ENCODE results near the gene ERP27.

Gene ERP27

DNA sequence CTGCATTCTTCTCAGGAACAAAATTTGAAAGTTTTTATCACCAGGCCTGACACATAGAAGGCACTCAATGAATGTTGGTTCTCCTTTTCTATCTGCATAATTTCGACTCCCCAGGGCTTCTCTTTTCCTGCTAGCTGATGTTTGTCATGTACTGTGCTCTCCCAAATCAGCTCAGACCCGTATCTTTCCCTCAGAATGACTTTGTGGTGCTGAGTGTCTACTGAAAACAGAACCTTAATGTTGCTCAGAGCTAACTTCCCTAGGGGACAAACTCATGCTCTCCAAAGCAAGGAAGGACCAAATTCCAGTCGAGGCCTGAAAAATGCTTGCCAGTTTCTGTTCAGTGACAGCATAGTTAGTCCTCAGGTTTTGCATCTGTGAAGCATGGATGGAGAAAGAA is 21.1 kb upstream of the ERP27 start:
- DNase-seq = no peak

DNA sequence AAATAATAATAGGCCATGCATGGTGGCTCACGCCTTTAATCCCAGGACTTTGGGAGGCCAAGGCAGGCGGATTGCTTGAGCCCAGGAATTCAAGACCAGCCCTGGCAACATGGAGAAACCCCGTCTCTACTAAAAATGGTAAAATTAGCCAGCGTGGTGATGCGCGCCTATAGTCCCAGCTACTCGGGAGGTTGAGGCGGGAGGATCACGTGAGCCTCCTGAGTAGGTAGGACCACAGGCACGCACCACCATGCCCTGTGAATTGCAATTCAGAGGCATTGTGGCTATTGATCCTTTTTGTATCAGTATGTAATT is 20.7 kb upstream of the ERP27 start:
- no peak for DNase-seq

DNA sequence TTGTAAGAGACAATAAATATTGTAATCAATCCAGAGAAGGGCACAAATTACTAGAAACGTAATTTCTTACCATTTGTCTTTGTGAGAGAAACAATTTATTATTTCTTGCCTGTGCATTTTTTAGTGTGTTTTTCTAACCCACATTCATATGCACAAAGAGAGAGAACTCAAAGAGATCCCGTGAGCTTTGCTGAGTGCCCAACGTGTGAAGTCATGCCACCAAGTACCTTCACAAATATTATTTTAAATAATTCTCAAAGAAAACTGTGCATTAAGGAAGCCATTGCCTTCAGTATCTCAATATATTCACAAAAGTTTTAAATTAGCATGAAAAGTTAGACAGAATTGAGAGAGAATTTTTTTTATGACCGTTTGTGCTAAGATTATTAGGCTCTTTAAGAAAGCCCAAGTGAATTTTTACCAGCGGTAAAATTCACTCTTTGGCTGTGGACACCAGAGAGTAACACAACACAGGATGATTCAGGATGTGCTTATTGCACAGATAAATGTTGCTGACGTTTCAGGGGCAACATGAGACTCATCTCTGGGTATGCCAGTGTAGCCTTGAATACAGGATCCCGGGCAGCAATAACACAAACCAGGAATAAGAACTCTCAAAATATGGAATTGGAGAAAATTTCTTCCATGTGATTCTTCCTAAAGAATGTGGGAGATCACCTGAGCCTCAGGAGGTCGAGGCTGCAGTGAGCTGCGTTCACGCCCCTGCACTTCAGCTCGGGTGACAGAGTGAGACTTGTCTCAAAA is 20.2 kb upstream of the ERP27 start:
- no peak for DNase-seq

DNA sequence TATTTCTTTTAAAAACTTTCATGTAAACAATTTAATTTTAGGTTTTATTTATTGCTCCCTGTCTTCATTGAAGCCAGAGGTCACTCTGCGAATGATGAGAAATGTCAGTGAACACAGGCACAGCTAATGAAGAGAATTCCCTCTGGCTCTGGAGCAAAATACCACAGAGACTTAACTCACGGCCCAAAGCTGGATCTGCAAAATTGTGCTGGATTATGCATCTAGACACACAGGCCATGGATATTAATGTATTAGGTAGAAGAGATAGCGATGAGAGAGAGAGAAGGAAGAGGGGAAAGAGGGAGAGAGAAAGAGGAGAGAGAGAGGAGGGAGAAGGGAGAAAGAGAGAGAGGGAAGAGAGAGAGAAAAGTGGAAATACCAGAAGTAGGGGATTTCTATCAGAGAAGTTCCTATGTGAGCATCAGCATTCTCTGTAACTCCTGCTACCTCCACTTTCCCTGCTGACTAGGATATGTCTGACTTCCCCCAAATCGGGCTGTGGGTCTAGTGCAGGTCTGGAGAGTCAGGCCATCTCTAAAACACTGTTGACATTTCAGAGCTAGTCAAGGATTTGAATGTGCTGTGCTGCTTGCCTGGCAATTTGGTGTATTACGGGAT is 19.3 kb upstream of the ERP27 start:
- DNase-seq = no peak

DNA sequence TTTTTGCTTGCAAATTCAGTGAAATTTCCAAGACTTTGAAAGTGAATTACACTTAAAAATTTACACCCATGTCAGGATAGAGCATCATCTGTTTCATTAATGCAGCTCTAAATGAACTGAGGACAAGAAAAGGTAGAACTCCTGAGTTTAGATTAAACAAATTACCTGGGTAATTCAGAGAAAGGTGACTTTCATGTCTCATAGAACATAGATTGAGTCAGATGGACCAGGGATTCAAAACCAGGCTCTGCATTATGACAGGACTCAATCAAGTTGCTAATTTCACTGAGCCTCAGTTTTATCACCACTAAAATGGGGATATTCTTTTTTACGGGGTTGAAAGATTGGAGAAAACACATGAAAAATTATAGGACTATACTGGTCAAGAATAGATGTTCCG is 18.6 kb upstream of the ERP27 start:
- DNase-seq = no peak

DNA sequence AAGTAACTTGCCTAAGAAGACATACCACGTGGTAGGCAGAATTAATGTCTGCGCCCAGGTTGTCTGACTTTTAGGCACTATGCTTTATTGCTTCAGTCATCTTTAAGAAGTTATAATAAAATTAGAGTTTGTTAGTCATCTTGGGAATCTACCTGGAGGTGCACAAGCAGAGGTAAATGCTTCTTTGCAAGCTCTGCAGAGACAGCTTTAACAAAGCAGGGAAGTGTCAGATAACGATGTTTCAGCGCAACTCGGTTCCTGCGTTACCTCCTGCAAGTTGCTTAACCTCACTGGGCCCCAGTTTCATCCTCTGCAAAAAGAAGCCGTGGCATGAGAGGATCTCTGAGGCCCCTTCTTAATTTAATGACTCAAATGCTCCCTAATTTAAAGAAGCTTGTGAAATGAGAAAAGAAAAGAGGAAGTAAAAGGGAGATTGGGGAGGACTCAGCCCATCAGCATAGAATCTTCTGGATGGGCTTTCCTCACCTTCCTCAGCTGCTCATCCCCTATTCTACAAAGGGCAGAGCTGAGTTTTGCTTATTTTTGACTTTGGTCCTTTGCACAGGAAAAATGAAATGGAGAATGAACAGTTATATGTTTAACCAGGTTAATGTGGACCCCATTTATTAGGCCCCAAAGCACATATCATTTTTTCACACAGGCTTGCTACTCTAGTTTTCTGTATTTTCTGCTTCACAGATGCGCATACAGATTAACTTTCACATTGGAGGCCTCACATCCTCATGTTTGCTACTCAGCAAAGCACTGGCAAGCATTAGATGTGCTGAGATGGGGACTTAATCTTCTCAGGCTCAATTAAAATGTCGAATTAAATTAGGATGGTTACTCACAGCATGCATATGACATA is 17.9 kb upstream of the ERP27 start:
- DNase-seq = no peak

DNA sequence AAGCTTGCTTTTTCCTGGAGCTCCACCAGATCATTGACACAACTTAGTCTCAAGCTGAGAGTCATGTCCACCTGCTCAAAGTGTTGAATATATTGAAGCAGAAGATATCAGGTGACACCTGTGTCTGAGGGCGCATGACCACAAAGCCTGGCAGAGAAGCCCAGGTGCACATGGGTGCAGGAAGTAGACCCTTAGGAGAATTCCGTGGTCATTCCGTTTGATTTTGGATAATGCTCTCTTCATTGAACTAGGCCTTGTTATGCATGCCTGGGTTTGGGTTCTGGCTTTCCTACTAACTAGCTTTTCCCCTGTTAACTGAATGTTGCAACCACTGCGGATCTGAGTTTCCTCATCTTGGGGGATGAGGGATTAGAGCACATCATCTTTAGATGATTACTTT is 15.9 kb upstream of the ERP27 start:
- no peak for DNase-seq

DNA sequence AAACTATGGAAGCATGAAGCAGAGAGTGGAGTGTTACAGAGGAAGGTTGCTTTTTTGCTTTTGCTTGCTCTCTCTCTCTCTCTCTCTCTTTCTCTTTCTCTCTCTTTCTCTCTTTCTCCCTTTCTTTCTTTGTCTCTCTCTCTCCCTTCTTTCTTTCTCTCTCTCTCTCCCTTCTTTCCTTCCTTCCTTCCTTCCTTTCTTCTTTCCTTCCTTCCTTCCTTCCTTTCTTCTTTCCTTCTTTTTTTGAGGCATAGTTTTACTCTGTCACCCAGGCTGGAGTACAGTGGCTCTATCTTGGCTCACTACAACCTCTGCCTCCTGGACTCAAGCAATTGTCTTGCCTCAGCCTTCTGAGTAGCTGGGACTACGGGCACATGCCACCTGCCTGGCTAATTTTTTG is 15.4 kb upstream of the ERP27 start:
- no peak for DNase-seq

DNA sequence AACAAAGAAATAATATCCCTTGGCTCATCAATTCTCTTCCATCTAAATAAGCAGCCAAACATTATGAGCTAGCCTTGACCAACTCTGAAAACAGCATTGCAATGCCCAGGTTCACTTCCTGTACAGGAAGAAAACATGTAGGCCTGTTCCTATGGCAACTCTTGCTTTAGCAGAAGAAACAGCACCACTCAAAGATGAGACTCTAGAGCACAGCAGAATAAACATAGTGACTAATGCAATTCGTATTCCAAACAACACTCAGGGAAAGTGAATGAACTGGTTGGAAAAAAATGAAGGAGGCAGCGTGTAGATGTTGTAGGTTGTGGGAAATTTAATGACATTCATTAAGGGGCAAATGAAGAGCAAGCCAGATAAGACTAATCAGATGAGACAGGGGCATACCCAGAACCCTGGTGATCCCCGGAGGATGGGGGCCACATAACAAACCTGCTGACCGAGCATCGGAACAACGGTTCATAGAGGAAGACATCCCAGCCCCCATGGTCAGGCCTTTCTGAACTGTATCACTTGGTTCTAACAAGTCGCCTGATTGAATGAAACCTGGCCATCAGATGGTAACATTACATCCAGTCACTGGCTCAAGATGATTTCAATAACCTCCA is 14.1 kb upstream of the ERP27 start:
- DNase-seq = no peak

DNA sequence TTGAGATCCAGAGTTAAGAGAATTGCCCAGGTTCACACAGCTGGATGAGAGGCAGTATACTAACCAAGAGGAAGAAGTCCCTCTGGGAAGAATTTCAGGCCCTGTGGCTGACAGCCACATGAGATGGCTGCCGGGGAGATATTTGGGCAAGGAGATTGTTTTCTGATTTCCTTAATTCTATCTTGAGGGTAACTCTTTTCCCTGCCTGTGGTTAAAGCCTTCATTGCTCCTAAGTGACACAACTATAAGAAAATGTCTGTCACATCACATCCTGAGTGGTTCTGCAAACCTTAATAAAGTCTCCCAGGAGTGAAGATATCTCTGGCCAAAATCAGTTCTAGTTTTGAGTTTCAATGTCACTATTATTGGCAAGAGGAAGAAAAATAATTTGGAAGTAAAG is 13.5 kb upstream of the ERP27 start:
- DNase-seq = no peak

DNA sequence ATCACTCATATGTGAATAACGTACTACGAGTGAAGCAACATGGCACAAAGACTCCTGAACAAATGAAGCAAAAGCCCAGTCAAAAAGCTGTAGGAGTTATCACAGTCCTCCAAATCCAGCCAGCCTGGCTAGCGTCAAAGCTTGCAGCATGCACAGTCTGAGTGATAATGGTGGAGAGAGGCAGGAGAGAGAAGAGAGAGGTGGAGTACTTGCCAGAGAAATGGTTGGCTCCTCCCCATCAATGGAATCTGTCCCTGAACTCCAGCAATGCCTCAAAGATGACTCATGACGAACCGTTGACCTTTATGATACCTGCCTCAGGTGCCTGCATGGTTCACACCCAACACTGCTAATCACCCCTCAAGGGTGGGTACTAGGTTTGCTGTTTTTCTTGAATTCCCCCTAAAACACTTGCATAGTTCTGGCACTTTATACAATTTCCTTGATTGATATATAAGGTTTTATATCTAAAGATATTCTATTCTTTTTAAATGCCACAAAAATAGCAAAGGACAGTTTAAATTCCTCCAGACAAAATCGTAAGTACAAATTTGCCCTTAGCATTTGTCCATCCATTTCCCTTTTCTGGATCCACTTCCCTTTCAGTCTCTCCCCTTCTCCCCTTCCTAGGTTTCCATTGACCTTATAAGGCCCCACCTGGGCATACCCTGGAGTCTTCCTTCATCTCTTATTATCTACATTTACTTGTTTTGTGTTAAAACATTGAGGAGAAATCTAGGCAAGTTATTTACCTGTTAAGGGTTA is 12.8 kb upstream of the ERP27 start:
- DNase-seq = no peak

DNA sequence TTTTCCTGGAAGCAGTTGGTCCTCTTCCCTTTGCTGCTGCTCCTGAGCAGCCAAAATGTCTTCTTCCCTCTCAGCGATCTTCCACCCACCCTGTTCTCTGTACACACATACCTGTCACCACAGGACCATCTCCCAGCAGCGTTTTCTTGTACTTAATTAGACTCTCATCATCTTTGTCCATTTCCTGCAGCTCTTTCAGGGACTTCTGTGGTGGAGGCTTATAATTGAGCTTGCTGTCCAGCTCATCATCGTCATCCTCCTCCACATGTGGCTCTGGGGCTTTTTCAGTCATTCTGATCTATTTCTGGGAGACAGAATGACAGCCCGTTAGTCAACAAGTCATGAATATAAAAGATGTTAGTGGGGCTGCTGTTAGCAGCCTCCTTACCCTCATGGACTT is 12.1 kb upstream of the ERP27 start:
- DNase-seq = no peak

DNA sequence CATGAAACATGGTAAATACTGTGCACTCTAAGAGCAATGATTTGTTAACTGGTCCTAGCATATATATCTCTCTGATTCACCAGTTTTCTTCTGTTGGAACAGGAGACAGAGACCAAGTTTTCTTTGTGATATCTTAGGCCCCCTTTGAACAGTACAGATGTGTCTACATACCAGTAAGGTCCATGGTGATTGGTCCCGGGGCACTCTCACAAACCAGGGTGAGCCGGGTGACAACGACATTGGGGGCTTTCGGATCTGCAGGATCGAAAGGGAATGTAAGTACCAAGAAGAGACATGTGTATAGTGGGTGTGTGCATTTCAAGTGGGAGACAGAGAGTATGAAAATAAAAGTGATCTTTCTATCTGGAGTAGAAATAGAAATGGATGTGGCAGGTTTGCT is 11.3 kb upstream of the ERP27 start:
- DNase-seq = no peak

DNA sequence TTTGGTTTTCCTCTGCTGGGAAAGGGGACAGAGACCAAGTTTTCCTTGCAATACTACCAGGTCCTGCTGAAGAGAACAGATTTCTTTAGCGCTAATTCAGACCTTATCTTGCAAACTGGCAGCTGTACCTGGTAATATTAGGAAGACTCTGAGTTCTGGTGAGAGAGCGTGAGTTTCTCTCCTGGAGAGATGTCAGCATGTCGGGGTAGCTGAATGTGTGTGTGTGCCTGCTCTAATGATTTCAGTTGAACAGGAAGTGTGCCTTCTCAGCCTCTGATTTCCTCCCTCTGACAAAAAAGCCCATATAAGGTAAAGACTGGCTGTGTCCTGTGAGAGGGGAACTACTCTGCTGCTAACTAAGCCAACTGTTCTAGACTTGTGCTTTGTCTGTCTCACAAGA is 10.3 kb upstream of the ERP27 start:
- DNase-seq = no peak

DNA sequence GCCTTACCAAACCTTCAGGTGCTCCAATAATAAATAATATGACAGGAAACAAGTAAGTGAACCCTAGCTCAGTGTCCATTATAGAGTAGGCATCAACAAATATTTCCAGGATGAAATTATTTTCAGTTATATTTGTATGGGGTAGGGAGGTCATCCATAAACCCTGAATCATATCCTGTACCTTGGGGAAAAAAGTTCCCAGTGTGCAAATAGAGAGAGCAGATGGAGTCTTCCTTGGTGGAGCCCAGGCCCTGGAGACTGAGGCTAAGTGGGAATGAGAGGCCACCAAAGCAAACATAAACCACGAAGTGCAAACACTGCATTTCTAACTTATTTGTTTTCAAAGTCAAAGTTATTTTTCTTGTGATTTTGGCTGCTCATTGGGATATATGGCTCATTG is 8.5 kb upstream of the ERP27 start:
- no peak for DNase-seq

DNA sequence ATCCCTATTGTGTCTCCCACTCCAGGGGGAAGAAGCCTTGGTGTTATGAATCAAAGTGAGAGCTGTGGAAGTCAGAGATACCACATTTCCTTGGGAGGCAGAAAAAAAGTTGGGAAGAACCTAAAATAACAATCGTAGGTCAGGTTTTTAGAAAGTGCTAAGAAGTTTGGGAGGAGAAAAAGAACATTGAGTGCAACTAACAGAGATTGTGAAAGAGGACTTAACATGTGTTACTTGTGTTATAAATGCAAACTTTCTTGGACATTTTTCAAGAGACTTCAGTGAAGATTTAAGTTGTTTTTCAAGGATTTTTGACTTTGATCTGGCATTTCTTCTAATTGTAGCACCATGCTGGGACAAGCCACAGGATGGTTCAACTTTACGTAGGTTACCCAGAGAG is 7.8 kb upstream of the ERP27 start:
- no peak for DNase-seq

DNA sequence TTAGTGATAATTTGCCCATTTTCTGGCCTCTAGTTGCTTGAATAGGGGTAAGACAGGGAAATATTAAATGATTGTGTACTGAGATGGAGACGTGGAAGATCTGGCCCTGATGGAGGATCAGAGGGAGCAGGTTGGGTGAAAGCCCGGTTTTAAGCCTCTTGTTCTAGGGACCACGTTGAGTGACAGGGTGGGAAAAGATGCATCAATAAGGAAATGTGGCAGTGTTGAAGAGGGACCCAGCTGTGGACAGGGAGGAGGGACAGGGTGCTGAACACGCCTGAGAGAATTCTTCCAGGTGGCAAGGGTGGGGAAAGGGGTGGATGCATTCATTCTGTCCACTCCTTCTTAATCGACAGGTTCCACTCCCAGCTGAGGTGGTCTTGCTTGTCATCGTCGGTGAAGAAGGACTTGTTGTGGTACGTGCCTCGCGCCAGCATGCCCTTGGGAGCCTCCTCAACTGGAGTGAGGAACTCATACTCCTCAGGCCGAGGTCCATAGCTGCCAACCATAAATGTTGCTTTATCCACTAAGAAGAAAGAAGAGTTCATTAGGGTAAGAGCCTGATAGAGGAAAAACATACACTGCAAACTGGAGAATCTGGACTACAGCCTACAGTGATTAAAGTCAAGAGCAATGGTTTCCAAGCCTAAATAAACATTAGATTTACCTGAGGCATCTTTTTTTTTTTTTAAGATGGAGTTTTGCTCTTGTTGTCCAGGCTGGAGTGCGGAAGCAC is 4.0 kb upstream of the ERP27 start:
- no peak for DNase-seq

DNA sequence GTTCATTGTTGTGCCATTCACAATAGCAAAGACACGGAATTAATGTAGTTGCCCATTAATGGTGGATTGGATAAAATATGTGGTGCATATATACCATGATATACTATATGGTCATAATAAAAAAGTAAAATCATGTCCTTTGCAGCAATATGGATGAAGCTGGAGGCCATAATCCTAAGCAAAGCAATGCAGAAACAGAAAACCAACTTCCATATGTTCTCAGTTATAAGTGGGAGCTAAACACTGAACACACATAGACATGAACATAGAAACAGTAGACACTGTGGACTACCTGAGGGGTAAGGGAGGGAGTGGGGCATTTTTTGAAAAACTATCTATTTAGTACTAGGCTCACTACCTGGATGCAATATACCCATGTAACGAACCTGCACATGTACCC is 3.0 kb upstream of the ERP27 start:
- no peak for DNase-seq

DNA sequence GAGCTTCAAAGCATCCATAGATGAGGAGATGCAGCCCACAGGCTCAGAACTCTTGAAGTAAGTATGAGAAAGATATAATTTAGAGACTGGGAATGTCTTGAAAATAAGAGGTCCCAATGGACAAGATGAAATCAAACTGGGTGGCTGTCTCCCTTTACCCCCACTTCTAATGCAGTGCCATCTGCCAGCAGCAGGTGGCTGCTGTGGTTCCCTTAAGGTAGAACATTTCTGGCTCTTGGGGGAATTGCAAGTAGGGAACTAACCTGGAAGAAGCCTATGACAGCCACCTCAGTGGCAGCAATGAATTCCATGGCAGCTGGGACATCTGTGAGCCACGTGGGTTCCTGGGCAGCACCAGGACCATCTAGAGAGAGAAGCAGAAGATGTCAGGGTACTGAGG is 648 bp downstream of the ERP27 start:
- DNase-seq = no peak

DNA sequence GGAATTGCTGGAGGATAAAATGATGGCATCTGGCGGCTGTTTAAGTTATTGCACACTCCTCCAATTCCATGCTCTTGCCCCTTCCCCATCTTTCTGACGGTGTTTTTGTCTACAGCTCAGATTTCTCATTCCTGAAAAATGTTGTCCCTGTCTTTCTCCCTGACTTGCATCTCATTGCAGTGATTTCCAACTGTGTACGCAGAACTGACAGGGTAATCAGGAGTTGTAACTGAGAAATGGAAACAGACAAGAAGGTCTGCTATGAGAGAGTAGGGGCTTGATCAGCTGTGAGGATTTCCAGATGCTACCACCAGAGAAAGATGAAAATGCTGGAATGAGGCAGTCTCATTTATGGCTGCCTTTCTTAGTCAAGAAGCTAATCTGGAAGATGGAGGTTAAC is 1.3 kb downstream of the ERP27 start:
- DNase-seq = no peak

DNA sequence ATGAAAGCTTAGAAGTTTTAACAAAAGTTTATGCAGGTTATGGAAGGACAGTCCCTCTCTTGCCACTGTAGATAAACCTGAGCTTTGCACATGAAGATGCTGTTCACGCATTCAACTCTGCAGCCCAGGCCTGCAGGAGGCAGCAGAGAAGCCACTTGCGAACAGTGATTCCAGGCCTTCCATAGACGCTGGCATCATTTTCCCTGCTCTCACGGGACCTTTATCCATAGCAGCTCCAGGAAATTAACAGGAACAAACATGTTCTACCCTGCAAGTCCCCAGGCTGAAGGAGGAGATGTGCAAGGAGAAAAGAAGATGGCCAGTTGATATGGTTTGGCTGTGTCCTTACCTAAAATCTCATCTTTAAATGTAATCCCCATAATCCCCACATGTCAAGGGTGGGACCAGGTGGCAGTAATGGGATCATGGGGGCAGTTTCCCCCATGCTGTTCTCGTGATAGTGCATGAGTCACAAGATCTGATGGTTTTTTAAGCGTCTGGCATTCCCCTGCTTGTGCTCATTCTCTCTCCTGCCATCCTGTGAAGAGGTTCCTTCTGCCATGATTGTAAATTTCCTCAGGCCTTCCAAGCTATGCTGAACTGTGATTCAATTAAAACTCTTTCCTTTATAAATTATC is 2.0 kb downstream of the ERP27 start:
- no peak for DNase-seq

DNA sequence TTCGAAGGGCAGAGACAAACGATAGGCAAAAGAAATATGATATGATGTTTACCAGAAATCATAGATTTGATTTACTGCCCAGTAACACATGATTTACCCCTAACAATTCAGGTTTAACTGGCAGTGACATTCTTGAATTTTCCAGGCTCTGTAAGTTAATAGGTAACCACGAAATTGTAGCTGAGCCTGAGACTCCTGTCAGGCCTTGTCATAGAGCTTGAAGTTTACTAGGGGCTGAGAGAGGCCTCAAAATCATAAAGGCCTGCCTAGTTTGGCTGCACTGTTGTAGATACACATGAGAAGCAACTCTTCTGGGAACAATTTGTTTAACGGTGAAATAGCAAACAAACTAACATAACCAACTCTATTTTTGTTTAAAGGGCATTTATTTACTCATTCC is 3.3 kb downstream of the ERP27 start:
- DNase-seq = no peak
